GM12874 (cell line): ENCODE results near the gene IER2.

Experiments
- CTCF ChIP-seq: IDR thresholded peaks from 2 replicates; pipeline ENCODE4 v1.5.1; 2011; ENCODE audit warnings: low read depth, mild to moderate bottlenecking, control low read depth, low read length, moderate library complexity; ENCODE audit not compliant: insufficient read depth

Gene IER2

DNA sequence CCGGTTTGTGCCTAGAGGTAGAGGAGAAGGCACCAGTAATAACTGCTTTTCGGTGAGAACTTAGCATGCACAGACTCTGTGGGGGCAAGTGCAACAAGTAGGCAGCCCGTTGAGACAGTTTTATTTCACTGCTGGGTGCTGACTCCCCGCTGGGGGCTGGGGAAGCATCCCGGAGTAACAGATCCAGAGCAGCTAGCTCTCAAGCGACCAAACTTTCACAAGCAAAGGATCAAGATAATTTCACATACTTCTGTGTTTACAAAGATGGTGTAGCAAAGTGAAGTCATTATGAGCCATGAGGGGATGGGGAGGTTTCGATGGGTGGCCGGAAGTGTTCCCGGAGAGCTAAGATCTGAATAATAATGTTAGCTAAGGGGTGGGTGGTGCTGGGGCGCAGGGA lies 29.4 kb upstream of the IER2 start:
- TF ChIP-seq CTCF: no peak

GRCh38 chr19:13121551-13122274 lies 28.5 kb upstream of the IER2 start:
- no peak for TF ChIP-seq CTCF

DNA sequence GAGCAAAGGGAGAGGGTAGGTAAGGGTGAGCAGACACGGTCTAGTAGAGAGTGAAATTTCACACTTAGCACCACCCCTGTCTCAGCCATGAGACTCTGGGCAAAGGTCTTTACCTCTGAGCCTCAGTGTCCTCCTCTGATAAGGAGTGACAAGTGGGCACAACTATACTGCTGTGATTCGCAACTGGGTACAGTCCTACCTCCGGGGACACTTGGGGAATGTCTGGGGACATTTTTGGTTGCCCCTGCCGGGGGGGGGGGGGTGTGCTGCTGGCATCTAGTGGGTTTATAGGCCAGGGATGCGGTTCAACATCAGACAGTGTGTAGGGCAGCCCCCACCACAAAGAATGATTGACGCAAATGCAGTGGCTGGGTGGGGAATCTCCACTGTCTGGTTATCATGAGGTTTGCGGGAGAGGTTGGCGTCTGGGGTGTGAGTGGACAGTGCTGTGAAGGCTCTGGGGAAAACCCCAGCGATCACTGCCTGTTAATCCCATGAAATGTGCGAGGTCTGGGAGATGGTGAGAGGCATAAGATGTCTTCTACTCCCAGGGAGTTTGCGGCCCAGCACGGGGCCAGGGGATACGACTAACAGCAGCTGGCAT lies 27.8 kb upstream of the IER2 start:
- no peak for TF ChIP-seq CTCF

GRCh38 chr19:13122980-13123957 lies 26.9 kb upstream of the IER2 start:
- no peak for TF ChIP-seq CTCF

DNA sequence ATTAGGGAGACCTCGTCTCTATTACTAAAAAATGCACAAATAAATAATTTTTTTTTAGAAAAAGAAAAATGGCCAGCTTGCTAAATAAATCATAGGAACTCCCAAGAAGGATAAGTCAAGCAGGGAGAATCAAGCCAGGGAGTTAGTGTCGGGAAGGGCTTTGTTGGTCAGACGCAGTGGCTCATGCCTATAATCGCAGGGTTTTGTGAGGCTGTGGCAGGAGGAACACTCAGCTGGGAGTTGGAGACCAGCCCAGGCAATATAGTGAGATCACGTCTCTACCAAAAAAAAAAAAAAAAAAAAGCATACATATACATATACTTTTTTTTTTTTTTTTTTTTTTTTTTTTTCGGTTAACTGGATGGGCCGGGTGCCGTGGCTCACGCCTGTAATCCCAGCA lies 23.2 kb upstream of the IER2 start:
- no peak for TF ChIP-seq CTCF

DNA sequence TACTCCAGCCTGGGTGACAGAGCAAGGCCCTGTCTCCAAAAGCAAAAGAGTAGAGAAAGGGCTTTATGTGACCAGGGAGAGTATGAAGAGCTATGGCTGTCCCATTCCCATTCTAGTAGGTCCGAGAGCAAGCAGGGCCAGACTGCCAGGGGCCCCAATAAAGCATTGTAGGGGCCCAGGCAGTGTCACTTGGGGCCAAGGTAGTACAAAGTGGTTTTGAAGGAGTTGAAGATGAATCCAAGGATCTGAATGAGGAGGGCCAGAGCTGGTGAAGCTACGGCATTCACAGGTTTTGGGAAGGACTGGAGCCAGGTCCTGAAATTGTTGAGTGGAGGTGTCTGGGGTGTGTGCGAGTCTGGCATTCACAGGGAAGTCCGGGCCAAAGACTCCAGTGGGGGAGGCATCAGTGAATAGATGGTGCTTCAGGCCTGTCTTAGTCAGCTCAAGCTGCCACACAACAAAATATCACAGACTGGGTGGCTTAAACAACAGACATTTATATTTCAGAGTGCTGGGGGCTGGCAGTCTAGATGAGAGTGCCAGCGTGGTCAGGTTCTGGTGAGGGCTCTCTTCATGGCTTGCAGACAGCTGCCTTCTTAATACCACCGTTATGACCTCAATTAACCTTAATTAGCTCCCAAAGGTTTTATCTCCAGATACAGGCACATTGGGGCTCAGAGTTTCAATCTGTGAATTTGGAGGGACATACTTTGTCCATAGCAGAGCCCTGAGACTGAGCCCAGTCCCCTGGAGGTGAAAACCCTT lies 22.2 kb upstream of the IER2 start:
- no peak for TF ChIP-seq CTCF
